Osteoblast (primary cell): ENCODE data around the gene LDB3. TPM values are rescaled to one million over a fixed set of nuclear protein-coding genes. Genes with fewer than 3 reads are reported as not detected.
A peak's percentile ranks its signal among the peaks of the same experiment; 100 is the strongest.

Source experiments
- DNase-seq: peaks from one replicate; pipeline ENCODE4 v3.0.0; 2011; ENCODE audit warnings: low spot score, mixed read lengths; ENCODE audit not compliant: insufficient read length; ENCODE audit errors: missing footprints
- H2AFZ ChIP-seq: 2 replicates; pipeline ENCODE4 v1.6.0; 2011; ENCODE audit warnings: mild to moderate bottlenecking, low read length
- H3K27ac ChIP-seq: 2 replicates; pipeline ENCODE4 v1.5.1; 2011; ENCODE audit warnings: mild to moderate bottlenecking, low read depth, low read length, moderate library complexity
- H3K27me3 ChIP-seq: 2 replicates; pipeline ENCODE4 v1.6.0; 2012; ENCODE audit warnings: mild to moderate bottlenecking, control low read depth, inconsistent platforms, low read length, moderate library complexity; ENCODE audit not compliant: insufficient read depth
- H3K36me3 ChIP-seq: 2 replicates; pipeline ENCODE4 v1.5.1; 2011; ENCODE audit warnings: mild to moderate bottlenecking, low read length, control low read depth, moderate library complexity; ENCODE audit not compliant: insufficient read depth
- H3K4me1 ChIP-seq: 2 replicates; pipeline ENCODE4 v1.5.1; 2011; ENCODE audit warnings: mild to moderate bottlenecking, low read length, control low read depth, moderate library complexity; ENCODE audit not compliant: insufficient read depth
- H3K4me2 ChIP-seq: 2 replicates; pipeline ENCODE4 v1.6.0; 2011; ENCODE audit warnings: mild to moderate bottlenecking, low read length; ENCODE audit not compliant: insufficient read depth
- H3K4me3 ChIP-seq: fragments of 200-600 bp; sonication (generic); 3 replicates; pipeline ENCODE4 v1.5.1; 2012; ENCODE audit warnings: mild to moderate bottlenecking, low read length, inconsistent platforms; ENCODE audit not compliant: insufficient read depth
- H3K79me2 ChIP-seq: 2 replicates; pipeline ENCODE4 v1.6.0; 2012; ENCODE audit warnings: mild to moderate bottlenecking, low read length, control low read depth, inconsistent platforms; ENCODE audit not compliant: insufficient read depth
- H3K9me3 ChIP-seq: 2 replicates; pipeline ENCODE4 v1.5.1; 2011; ENCODE audit warnings: low read depth, low read length, control low read depth
- H4K20me1 ChIP-seq: 2 replicates; pipeline ENCODE4 v1.6.0; 2012; ENCODE audit warnings: mild to moderate bottlenecking, low read length, control low read depth; ENCODE audit not compliant: insufficient read depth
- CTCF ChIP-seq: IDR thresholded peaks from 2 replicates; pipeline ENCODE4 v1.5.1; 2011; ENCODE audit warnings: mild to moderate bottlenecking, low read depth, low read length, moderate library complexity; ENCODE audit errors: extremely low read depth
- total RNA-seq: library from RNA; depleted of rRNA; stranded (reverse); fragments of >200 nt; gene quantifications from 2 replicates; pipeline ENCODE4 v1.2.3, GENCODE V29; 2012

The LDB3 gene
- total RNA-seq, 1 donor, result under 0.01 TPM

DNA sequence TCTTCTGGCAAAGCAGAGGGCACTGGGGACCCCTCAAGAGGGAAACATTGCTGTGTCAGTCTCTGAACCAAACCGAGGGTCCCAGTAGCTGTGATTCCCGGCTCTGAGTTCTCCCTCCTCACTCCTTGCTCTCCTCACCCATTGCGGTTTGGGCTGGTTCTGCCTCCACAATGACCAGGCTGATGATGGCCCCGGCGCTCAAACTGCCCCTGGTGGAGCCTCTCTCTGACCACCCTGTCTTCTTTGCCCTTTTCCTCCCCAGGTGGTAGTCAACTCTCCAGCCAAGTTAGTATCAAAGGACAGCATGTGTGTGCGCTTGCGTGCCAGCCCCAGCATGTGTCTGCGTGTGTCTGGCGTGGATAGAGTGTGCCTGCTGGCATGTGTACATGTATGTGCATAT lies 17.1 kb downstream of the LDB3 start:
- no peak overlapping the region for H2AFZ ChIP-seq
- TF ChIP-seq CTCF, result no peak
- no peaks in the 10 kb centered on the region for H3K9me3 ChIP-seq
- no peaks in the 10 kb centered on the region for H3K79me2 ChIP-seq
- no peak overlapping the region for H3K27ac ChIP-seq
- no peaks in the 10 kb centered on the region for H3K27me3 ChIP-seq
- no peak overlapping the region for H3K4me2 ChIP-seq
- no peaks in the 10 kb centered on the region for H3K36me3 ChIP-seq
- no peaks in the 10 kb centered on the region for H4K20me1 ChIP-seq
- DNase-seq, result no peak
- no peak overlapping the region for H3K4me3 ChIP-seq
- H3K4me1 ChIP-seq, result peaks cover 19% of the 10 kb centered on the region

DNA sequence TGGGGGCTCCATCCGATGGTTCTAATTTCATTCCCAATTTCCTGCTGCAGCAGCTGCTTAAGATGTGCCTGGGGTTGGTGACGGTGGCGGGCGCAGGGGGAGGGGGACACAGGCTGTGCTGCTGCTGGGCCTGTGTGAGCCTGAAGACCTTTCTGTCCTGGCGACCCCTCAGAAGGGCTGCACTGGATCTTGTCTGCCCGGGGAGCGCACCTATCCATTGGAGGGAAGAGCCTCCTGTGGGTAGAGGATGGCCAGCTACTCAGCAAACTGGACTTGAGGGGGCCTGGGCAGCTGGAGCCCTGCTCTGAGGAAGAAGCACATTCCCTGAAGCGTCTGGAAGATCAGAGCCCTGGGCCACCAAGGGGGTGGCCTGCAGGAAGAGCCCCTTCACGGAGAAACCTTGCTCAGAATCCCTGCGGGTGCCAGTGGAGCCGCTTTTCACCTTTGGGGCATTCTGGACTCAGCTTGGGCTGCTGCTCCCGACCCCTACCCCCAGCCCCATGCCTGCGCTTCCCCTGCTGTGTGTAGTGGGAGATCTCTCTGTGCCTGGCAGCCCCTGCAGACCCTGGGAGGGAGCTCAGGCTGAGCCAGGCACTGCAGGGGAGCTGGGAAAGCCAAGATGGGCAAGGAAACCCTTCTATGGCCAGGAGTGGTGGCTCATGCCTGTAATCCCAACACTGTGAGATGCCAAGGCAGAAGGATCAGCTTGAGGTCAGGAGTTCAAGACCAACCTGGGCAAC lies 17.8 kb downstream of the LDB3 start:
- H3K4me2 ChIP-seq, result no peak overlapping the region
- no peaks in the 10 kb centered on the region for H3K27me3 ChIP-seq
- no peaks in the 10 kb centered on the region for H4K20me1 ChIP-seq
- H3K27ac ChIP-seq, result no peak overlapping the region
- H3K36me3 ChIP-seq, result no peaks in the 10 kb centered on the region
- H2AFZ ChIP-seq, result no peak overlapping the region
- H3K9me3 ChIP-seq, result no peaks in the 10 kb centered on the region
- no peak overlapping the region for H3K4me3 ChIP-seq
- DNase-seq, result no peak
- peaks cover 19% of the 10 kb centered on the region for H3K4me1 ChIP-seq
- no peak for TF ChIP-seq CTCF
- H3K79me2 ChIP-seq, result no peaks in the 10 kb centered on the region

- H4K20me1 ChIP-seq, result no peaks in the 10 kb centered on the region
- no peaks in the 10 kb centered on the region for H3K27me3 ChIP-seq
- H3K4me1 ChIP-seq, result peaks cover 19% of the 10 kb centered on the region
- H3K79me2 ChIP-seq, result no peaks in the 10 kb centered on the region
- no peaks in the 10 kb centered on the region for H3K9me3 ChIP-seq
- TF ChIP-seq CTCF, result no peak
- no peak overlapping the region for H3K4me3 ChIP-seq
- H3K4me2 ChIP-seq, result no peak overlapping the region
- no peak for DNase-seq
- peak overlapping the region; percentile 6 for H3K27ac ChIP-seq
- H3K36me3 ChIP-seq, result no peaks in the 10 kb centered on the region
- H2AFZ ChIP-seq, result no peak overlapping the region
These were observed 18.7 kb downstream of the LDB3 start for GRCh38 chr10:86686972-86687371.

DNA sequence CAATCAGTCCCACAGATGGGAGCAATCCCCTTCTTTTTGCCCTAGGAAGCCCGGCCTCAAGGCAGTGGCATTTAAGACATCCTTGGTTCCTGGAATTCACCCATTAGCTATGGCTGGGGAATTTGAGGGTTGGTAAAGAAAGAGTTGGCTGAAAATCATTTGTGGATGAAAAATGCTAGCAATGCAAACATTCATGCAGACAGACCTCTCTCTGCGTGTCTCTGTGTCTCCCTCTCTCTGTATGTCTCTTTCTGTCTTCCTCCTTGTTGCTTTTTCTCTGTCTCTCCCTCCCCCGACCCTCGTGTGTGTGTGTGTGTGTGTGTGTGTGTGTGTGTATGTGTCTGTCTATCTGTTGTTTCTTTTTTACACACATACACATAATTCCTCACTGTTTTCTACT lies 19.4 kb downstream of the LDB3 start:
- H3K27me3 ChIP-seq, result no peaks in the 10 kb centered on the region
- H3K4me2 ChIP-seq, result peak overlapping the region; percentile 73
- no peaks in the 10 kb centered on the region for H3K79me2 ChIP-seq
- H4K20me1 ChIP-seq, result no peaks in the 10 kb centered on the region
- peak overlapping the region; percentile 6 for H3K27ac ChIP-seq
- H2AFZ ChIP-seq, result peak overlapping the region; percentile 45
- H3K4me3 ChIP-seq, result peak overlapping the region; percentile 14
- no peaks in the 10 kb centered on the region for H3K36me3 ChIP-seq
- H3K4me1 ChIP-seq, result peaks cover 19% of the 10 kb centered on the region
- no peak for TF ChIP-seq CTCF
- DNase-seq, result peak; percentile 95
- H3K9me3 ChIP-seq, result no peaks in the 10 kb centered on the region
